ENCODE data around the gene ITGAD.

The ITGAD gene

DNA sequence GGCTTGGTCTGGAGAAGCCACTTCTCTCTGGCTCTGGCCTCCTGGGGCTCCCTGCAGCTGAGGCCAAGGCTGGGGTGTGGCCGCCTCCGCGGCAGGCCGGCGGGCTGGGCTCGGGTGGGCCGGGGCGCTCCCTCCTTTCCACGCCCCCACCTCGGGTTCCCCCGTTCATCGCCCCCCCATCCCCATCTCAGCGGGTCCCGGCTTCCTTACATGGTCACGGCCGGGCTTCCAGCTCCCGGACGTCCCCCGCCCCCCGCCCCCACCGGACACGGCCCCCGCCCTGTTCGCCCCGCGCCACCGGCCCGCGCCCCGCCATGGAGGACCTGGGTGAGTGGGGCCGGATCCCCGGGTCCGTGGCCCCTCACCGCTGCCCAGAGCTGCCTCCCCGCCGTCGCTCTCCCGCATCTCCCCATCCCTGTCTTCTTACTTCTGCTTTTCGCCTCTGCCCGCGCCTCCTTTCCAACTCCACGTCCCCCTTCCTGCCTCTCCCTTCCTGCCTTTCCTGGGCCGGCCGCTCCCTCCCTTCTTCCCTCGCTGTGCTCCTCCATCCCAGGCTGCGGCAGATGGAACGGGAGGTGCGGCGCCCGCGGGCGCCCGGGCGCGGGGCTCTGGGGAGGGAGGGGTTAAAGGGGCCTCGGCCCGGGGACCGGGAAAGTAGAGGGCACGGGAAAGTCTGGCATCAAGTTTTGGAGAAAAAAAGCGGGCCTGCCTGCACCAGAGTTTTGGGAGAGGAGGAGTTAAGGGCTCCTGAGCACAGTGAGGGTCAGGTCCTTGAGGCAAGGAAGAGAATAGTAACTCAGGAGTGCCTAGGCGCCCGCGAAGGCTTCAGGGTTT, 79.0 kb downstream of the ITGAD start, which contains the start of gene TGFB1I1 (continued):
- TF ChIP-seq ZBTB11 (tag by site-specific recombination; conservative IDR thresholded peaks at IDR 0.05; ENCODE audit: low read depth) (peak; percentile 31; the same call in 1 of the 2 replicates), ZXDB (tag by site-specific recombination; IDR thresholded peaks at IDR 0.05) (peak; percentile 12; the same call in 1 of the 2 replicates), YY1 (tag by site-specific recombination; IDR thresholded peaks at IDR 0.05) (peak; percentile 52; the same call in 1 of the 2 replicates), ZBTB44 (tag by site-specific recombination; IDR thresholded peaks at IDR 0.05) (no peak), ZNF785 (tag by site-specific recombination; IDR thresholded peaks at IDR 0.05) (no peak), ZNF311 (tag by site-specific recombination; IDR thresholded peaks at IDR 0.05; ENCODE audit: borderline replicate concordance) (no peak), INSM2 (tag by site-specific recombination; IDR thresholded peaks at IDR 0.05) (no peak; the same call in 1 of the 2 replicates), KLF1 (tag by site-specific recombination; IDR thresholded peaks at IDR 0.05) (peak; percentile 81), ZNF133 (tag by site-specific recombination; IDR thresholded peaks at IDR 0.05) (no peak), ZEB2 (tag by site-specific recombination; IDR thresholded peaks at IDR 0.05) (peak; percentile 29; the same call in 1 of the 2 replicates), HOXD13 (CRISPR knock-in tag; IDR thresholded peaks at IDR 0.05; ENCODE audit: borderline replicate concordance) (no peak), ZNF37A (tag by site-specific recombination; IDR thresholded peaks at IDR 0.05) (no peak), YY2 (tag by site-specific recombination; IDR thresholded peaks at IDR 0.05) (0 out of 2 replicates have a peak, but pooled peaks have one; percentile 14), GLIS1 (tag by site-specific recombination; IDR thresholded peaks at IDR 0.05) (peak; percentile 38; the same call in 1 of the 2 replicates), ZNF510 (tag by site-specific recombination; IDR thresholded peaks at IDR 0.05; ENCODE audit: insufficient replicate concordance) (no peak), EGR2 (tag by site-specific recombination; IDR thresholded peaks at IDR 0.05; ENCODE audit: low read depth) (peak; percentile 23; the same call in 1 of the 2 replicates), ZNF660 (tag by site-specific recombination; IDR thresholded peaks at IDR 0.05) (no peak), ZNF530 (tag by site-specific recombination; IDR thresholded peaks at IDR 0.05; ENCODE audit: low read depth) (no peak), ZIC2 (tag by site-specific recombination; IDR thresholded peaks at IDR 0.05) (no peak; the same call in 1 of the 2 replicates), ZNF776 (tag by site-specific recombination; IDR thresholded peaks at IDR 0.05; ENCODE audit: borderline replicate concordance) (no peak), ZNF449 (tag by site-specific recombination; IDR thresholded peaks at IDR 0.05) (peak; percentile 27; the same call in 1 of the 2 replicates)
- TF ChIP-seq, protein P1, sequence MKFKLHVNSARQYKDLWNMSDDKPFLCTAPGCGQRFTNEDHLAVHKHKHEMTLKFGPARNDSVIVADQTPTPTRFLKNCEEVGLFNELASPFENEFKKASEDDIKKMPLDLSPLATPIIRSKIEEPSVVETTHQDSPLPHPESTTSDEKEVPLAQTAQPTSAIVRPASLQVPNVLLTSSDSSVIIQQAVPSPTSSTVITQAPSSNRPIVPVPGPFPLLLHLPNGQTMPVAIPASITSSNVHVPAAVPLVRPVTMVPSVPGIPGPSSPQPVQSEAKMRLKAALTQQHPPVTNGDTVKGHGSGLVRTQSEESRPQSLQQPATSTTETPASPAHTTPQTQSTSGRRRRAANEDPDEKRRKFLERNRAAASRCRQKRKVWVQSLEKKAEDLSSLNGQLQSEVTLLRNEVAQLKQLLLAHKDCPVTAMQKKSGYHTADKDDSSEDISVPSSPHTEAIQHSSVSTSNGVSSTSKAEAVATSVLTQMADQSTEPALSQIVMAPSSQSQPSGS (tag by site-specific recombination; IDR thresholded peaks at IDR 0.05; ENCODE audit: low read depth): no peak
- TF ChIP-seq, protein P2, sequence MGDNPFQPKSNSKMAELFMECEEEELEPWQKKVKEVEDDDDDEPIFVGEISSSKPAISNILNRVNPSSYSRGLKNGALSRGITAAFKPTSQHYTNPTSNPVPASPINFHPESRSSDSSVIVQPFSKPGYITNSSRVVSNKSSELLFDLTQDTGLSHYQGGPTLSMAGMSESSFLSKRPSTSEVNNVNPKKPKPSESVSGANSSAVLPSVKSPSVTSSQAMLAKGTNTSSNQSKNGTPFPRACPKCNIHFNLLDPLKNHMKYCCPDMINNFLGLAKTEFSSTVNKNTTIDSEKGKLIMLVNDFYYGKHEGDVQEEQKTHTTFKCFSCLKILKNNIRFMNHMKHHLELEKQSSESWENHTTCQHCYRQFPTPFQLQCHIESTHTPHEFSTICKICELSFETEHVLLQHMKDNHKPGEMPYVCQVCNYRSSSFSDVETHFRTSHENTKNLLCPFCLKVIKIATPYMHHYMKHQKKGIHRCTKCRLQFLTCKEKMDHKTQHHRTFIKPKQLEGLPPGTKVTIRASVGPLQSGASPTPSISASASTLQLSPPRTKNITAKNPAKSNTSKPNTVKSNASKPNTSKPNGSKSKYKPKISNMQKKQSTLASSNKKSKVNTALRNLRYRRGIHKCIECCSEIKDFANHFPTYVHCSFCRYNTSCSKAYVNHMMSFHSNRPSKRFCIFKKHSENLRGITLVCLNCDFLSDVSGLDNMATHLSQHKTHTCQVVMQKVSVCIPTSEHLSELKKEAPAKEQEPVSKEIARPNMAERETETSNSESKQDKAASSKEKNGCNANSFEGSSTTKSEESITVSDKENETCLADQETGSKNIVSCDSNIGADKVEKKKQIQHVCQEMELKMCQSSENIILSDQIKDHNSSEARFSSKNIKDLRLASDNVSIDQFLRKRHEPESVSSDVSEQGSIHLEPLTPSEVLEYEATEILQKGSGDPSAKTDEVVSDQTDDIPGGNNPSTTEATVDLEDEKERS (tag by site-specific recombination; IDR thresholded peaks at IDR 0.05): no peak
- TF ChIP-seq, protein P3, sequence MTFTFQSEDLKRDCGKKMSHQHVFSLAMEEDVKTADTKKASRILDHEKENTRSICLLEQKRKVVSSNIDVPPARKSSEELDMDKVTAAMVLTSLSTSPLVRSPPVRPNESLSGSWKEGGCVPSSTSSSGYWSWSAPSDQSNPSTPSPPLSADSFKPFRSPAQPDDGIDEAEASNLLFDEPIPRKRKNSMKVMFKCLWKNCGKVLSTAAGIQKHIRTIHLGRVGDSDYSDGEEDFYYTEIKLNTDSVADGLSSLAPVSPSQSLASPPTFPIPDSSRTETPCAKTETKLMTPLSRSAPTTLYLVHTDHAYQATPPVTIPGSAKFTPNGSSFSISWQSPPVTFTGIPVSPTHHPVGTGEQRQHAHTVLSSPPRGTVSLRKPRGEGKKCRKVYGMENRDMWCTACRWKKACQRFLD (tag by site-specific recombination; IDR thresholded peaks at IDR 0.05): no peak
